NCI-H187 treated with DMSO at 0.1 percent for 48 hours (cell line): ENCODE results near the gene LRP1.
"Not testable (repeated sequence)": the region's sequence is repeated elsewhere in the genome, so short reads cannot be mapped to it uniquely, and the experiment has no call there.

Source experiments
- DNase-seq: peaks from one replicate; lab custom pipeline; 2025; lab: John Stamatoyannopoulos, UW

Gene LRP1

GRCh38 chr12:57111031-57111734 lies 17.1 kb upstream of the LRP1 start, which contains the start of gene STAT6:
STAT6 (minus strand) TSS chr12:57111362; CDS start chr12:57108278, 3,084 bp downstream.
- DNase-seq, result no peak

DNA sequence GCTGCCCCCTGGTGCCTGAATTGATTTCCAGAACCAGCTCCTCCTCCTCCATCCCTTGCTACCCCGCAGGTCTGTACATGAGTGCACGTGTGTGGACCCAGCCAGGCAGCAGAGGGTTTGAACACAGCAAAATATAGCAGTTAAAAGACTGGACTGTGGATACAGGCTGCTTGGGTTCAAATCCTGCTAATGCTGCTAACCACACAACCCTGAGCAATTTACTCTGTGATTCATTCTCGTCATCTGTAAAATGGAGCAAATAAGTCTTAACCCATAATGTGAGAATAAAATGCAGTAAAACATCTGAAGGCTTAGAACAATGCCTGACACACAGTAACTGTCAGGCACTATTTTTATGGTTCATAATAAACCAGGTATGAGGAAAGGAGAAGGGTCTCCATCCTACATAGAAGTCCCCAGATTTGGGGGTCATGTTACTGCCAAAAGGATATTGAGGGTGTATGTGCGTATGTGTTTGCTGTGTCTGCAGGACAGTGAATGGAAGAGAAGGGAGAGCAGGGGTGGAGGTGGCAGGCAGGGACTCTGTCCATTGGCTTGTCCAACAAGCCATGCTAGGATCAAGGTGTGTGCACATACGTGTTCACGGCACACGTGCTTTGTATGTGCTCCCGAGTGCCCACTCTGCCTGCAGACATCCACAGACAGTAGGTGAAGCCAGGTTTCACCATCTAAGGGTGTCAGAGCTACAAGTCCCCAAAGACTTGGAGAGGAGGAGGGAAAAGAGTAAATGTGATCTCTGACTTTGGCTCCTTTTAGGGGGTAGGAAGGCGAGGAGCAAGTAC lies 15.6 kb upstream of the LRP1 start:
- no peak for DNase-seq

DNA sequence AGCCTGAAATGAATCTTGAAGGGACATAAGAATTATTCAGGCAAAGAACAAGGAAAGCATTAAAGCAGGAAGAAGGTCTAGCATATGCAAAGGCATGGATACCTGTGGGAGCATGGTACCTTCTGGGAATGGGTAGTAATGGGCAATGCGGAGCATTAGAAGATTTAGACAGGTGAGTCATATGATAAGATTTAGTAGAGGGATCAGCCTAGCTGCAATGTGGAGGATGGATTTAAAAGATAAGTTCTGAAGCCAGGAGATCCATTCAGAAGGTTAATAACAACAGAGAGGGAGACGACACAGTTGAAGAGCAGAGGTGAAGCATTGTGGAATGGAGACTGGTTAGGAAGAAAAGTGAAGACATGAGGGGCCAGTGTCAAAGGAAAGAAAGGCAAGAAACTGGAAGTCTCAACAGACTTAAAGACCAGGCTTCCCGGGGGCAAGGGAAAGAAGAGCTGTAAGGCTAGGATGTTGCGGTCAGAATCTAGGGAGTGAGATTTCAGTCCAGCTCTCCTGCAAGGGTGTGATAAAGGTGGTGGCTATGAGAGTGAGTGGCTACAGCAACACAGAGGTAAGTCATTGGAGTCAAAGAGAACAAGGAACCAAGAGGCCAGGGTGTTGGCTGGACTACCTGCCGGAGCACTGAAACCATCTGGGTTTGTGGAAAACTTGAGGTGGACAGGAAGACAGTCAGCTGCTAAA lies 11.6 kb upstream of the LRP1 start:
- DNase-seq, result no peak

DNA sequence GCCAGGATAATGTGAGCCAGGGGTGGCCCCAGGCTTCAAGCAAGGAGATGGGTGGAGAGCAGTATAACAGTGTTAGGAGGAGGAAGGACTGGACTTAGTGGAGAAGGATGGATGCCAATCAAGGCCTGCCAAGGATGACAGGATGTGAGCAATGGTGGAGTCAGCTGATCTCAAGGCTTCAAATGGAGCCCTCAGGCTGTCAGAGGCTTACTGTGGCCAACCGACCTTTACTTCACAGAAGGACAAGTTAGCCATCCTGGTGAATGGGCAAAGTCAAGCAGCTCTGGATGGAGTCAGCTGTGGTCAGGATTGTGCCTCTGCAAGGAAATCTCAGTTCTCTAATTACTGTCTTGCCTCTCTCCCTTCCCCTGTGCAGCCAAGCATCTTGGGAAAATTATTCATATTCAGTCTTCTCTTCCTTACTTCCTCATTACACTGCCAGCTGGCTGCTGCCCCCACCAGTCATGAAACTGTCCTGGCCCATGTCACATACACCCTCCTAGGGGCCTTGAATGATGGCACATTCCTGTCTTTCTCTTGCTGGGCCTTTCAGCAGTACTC lies 9.5 kb upstream of the LRP1 start:
- DNase-seq, result no peak

- DNase-seq, result no peak
Observed at GRCh38 chr12:57119294-57120085, 8.8 kb upstream of the LRP1 start.

- DNase-seq, result not testable (repeated sequence)
Observed at GRCh38 chr12:57120718-57121117, 7.6 kb upstream of the LRP1 start.

DNA sequence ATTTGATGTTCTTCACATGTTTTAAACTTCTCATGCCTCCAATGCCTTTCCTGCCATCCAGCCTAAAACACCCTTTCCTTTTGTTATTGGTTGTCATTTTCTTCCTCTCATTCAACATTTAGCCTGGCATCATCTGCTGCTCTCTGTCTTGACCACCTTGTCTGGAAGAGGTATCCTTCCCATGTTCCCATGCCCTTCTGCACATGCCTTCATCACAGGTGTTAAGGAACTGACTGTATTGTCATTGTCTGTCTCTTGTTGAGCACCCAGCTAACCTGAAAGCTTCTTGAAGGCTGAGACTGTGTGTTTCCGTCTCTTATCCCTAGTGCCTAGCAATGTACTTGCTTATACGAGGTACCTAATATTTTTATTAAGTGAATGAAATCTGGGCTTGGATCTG lies 4.5 kb upstream of the LRP1 start:
- DNase-seq, result no peak

GRCh38 chr12:57124261-57124877 lies 3.9 kb upstream of the LRP1 start:
- DNase-seq, result peak; percentile 65

DNA sequence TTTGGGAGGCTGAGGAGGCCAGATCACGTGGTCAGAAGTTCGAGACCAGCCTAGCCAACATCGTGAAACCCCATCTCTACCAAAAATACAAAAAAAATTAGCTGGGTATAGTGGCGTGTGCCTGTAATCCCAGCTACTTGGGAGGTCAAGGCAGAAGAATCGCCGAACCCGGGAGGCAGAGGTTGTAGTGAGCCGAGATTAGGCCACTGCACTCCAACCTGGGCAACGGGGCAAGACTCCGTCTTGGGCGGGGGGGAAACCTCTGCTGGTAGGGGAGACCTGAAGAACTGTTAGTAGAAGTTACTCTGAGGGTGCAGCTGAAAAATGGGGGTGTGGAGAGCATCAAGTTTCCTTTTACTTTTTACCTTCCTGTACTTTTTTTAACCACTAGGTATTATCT lies 2.2 kb upstream of the LRP1 start:
- DNase-seq, result no peak

DNA sequence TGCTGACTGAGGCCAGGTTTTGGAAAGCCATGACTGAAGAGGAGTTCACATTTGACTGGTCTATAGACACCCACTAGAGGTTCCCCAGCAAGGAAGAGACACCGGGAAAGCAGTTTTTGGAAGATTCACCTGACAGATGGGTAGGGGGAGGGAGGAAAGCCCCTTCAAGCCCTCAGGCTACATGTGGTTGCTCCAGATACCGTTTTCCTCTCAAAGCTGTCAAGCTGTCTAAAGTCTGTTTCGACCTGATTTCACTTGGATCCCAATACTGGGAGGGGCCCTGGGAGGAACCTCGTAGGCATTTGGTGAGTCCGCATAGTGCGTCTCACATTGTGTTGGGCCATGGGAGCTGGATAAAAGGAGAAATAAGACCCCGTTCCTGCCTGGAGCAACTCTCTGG lies 1.7 kb upstream of the LRP1 start:
- no peak for DNase-seq

DNA sequence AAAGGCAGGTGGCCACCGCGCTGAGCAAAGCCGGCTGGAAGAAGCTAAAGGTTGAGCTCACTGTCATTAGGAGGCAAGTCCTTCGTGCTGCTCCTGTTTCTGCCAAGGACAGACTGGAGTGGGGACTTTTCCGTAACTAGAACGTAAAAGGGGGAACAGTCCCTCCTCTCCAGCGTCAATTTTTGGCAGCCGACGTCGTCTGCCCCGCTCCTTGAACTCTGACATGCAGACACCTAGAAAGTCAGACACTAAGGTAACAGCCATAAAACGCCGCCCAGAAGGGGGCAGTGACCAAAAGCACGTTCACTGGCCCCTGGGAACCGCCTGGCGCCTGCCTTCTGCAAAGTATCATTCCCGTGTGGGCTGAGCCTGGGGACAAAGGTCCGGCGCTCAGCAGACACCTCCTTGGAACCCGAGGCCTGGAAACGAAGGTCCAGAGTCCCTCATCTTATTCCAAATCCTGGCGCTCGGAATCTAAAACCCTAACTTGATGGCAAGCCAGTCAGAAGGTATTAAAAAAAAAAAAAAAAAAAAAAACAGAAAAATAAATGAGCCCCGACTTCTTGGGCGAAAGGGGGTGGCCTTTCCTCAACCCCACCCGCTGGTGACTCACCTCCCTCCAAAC lies 1.1 kb upstream of the LRP1 start:
- DNase-seq, result no peak

- DNase-seq, result no peak
Observed at GRCh38 chr12:57128519-57129247, 400 bp downstream of the LRP1 start.

GRCh38 chr12:57129321-57129842 lies 1.1 kb downstream of the LRP1 start:
- no peak for DNase-seq

- DNase-seq, result no peak
Observed at GRCh38 chr12:57129889-57130288, 1.6 kb downstream of the LRP1 start.

- DNase-seq, result no peak
Observed at GRCh38 chr12:57130941-57131340, 2.7 kb downstream of the LRP1 start.

DNA sequence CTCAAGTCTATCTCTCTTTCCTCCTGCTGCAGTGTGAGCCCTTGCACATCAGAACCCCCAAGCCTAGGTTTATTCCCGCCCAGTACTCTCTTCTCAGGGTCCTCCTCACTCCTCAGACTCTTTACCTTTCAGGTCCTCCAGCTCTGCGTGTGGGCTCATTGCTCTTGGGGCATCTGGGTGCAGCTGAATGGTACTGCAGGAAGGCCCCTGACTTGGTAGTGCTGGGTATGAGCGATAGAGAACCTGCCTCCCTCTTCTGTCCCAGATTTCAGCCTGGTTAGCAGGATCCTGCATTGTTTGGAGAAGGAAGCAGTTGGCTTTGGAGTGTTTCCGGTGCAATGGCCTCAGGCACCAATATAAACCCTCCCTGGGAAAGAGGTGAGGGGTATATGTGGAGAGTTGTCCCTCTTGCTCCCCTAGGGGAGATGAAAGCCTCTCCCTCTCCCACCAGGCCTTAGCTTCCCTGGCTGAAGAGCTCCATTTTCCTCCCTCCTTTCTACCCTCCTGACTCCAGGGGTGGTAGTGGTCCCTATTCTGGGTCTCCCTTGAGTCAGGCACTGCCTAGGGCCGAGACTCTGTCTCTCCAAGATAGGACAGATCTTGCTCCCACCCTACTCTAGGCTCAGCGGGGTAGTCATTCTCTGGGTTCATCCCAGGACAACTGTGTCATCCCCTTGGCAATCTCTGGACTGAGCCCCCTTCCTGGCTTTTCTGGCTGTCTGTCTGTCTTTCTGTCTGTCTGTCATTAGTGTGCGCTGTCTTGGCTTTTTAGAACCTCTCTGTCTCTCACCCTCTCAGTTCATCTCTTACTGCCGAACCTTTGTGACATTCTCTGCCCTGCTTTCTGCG lies 3.8 kb downstream of the LRP1 start:
- DNase-seq, result no peak

DNA sequence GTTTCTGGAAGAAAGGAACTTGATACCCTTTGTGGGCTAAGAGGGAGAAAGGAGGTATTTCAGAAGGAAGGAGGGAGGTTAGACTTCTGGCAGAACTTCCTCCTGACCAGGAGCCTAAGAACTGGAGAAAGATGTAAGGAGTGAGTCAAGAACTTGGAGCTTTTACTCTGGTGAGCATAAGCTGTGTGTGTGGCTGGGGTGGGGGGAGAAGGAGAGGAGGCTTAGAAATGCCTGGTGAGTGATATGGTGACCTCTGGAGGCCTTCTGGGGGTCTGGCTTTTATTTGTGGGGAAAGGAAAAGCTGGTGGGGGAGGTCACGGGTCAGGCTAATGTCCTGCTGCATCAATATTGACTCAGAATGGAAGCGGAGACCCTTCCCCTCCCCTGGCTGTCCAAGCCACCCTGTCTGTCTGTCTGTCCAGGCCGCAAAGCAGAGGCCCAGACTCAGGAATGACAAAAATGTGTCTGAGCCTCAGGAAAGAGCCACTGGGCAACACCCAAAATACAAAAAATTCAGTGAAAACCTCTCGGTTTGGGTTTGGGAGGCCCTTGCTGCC lies 4.8 kb downstream of the LRP1 start:
- DNase-seq, result no peak

DNA sequence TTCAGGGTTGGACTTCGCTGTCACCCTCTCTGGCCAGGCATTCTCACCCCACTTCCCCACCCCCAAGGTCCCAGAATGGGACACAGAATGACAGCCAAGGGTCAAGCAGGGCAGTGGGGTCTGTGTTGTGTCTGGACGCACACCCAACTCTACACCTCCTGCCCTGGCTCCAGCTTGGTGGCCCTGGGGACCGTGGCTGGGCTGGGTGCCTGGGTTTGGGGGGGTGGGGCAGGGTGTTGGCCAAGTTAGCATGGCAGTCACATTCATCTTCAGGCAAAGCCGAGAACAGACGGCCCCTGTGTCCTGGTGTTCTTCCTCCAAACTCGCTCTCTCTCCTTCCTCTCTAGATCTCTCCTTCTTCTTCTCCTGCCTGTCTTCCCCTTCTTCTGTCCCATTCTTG lies 5.6 kb downstream of the LRP1 start:
- DNase-seq, result no peak

- no peak for DNase-seq
Observed at GRCh38 chr12:57134949-57135348, 6.7 kb downstream of the LRP1 start.
